ENCODE results near the gene IFITM1. TPM values are rescaled to one million over a fixed set of nuclear protein-coding genes. Genes with fewer than 3 reads are reported as not detected.

IFITM1 gene
- total RNA-seq, 2 donors from 2014 or later, result 182 to 220 TPM

- Histone ChIP-seq H3K4me3 (no peak overlapping the region), H3K27me3 (replicated peaks; ENCODE audit: insufficient read depth) (no peaks in the 10 kb centered on the region), H3K27ac (no peak overlapping the region), H3K4me1 (ENCODE audit: control insufficient read depth in 1 of 2, low read depth in 2 of 2) (no peaks in the 10 kb centered on the region), H3K9me3 (no peaks in the 10 kb centered on the region), H3K36me3 (peaks cover 5% of the 10 kb centered on the region)
- DNase-seq (ENCODE audit: low spot score) (no peak), ATAC-seq (ENCODE audit: insufficient number of reproducible peaks, low FRiP score, low read depth) (no peak)
- no peak for TF ChIP-seq CTCF (IDR thresholded peaks at IDR 0.05)
Measured at GRCh38 chr11:297586-298405, 16.0 kb upstream of the IFITM1 start.

- ATAC-seq (ENCODE audit: insufficient number of reproducible peaks, low FRiP score, low read depth) (no peak), DNase-seq (ENCODE audit: low spot score) (no peak)
- no peak for TF ChIP-seq CTCF (IDR thresholded peaks at IDR 0.05)
- no peaks in the 10 kb centered on the region for H3K27me3 ChIP-seq (replicated peaks; ENCODE audit: insufficient read depth)
- H3K9me3 ChIP-seq, result no peaks in the 10 kb centered on the region
- H3K4me1 ChIP-seq (ENCODE audit: control insufficient read depth in 1 of 2, low read depth in 2 of 2), result no peaks in the 10 kb centered on the region
- peaks cover 5% of the 10 kb centered on the region for H3K36me3 ChIP-seq
- no peak overlapping the region for H3K27ac ChIP-seq
- no peak overlapping the region for H3K4me3 ChIP-seq
Measured at GRCh38 chr11:298406-299065, 15.3 kb upstream of the IFITM1 start.

- no peaks in the 10 kb centered on the region for H3K4me1 ChIP-seq (ENCODE audit: control insufficient read depth in 1 of 2, low read depth in 2 of 2)
- no peak within 1 kb of the TSS for H3K27ac ChIP-seq
- H3K4me3 ChIP-seq, result no peak within 1 kb of the TSS
- TF ChIP-seq CTCF (IDR thresholded peaks at IDR 0.05), result no peak
- ATAC-seq (ENCODE audit: insufficient number of reproducible peaks, low FRiP score, low read depth), result no peak
- no peaks in the 10 kb centered on the region for H3K27me3 ChIP-seq (replicated peaks; ENCODE audit: insufficient read depth)
- no peak for DNase-seq (ENCODE audit: low spot score)
- no peaks in the 10 kb centered on the region for H3K36me3 ChIP-seq
- no peaks in the 10 kb centered on the region for H3K9me3 ChIP-seq
Measured at GRCh38 chr11:299081-299891, 14.6 kb upstream of the IFITM1 start, which contains the start of gene IFITM5. Gene IFITM5, minus strand, starts transcription at chr11:299526. Its CDS starts 36 bp downstream, at chr11:299490.

GRCh38 chr11:299951-300735 lies 13.7 kb upstream of the IFITM1 start:
- ATAC-seq (ENCODE audit: insufficient number of reproducible peaks, low FRiP score, low read depth) (no peak), DNase-seq (ENCODE audit: low spot score) (no peak)
- no peaks in the 10 kb centered on the region for H3K27me3 ChIP-seq (replicated peaks; ENCODE audit: insufficient read depth)
- H3K4me1 ChIP-seq (ENCODE audit: control insufficient read depth in 1 of 2, low read depth in 2 of 2), result peaks cover 0 to 8% of the 10 kb centered on the region in 2 donors
- H3K4me3 ChIP-seq, result no peak overlapping the region
- no peak for TF ChIP-seq CTCF (IDR thresholded peaks at IDR 0.05)
- H3K27ac ChIP-seq, result no peak overlapping the region
- H3K9me3 ChIP-seq, result no peaks in the 10 kb centered on the region
- no peaks in the 10 kb centered on the region for H3K36me3 ChIP-seq
